Tibial artery (tissue), 4 donors: ENCODE results near the gene VTI1A.

ENCODE experiments used
- DNase-seq, 2 donors: peaks; one replicate each; pipeline ENCODE4 v3.0.0-alpha.2; 2019
- H3K27ac ChIP-seq, 2 donors: fragments of 200-600 bp; sonication (generic) in 1 of 2; 1 replicate in 1 of 2; 2 replicates in 1 of 2; pipeline ENCODE4 v1.5.1; 2018 to 2019; ENCODE audit warnings: mild to moderate bottlenecking in 1 of 2
- H3K27me3 ChIP-seq, 2 donors: fragments of 200-600 bp; sonication (generic) in 1 of 2; one replicate each; pipeline versions ENCODE4 v1.5.1 to v1.6.0; 2016 to 2019
- H3K36me3 ChIP-seq, 3 donors: fragments of 200-600 bp; sonication (generic) in 2 of 3; one replicate each; pipeline ENCODE4 v1.5.1; 2016 to 2019; ENCODE audit warnings: mild to moderate bottlenecking in 2 of 3
- H3K4me1 ChIP-seq, 4 donors: fragments of 200-600 bp; sonication (generic) in 2 of 4; 1 replicate in 3 of 4; 2 replicates in 1 of 4; pipeline ENCODE4 v1.5.1; 2016 to 2019
- H3K4me3 ChIP-seq, 2 donors: fragments of 200-600 bp; sonication (generic) in 1 of 2; 1 replicate in 1 of 2; 2 replicates in 1 of 2; pipeline ENCODE4 v1.5.1; 2018 to 2019; ENCODE audit warnings: mild to moderate bottlenecking in 2 of 2
- H3K9me3 ChIP-seq, 3 donors: fragments of 200-600 bp; sonication (generic) in 1 of 3; one replicate each; pipeline ENCODE4 v1.5.1; 2016 to 2019
- CTCF ChIP-seq, 2 experiments: fragments of 200-600 bp in 1 of 2; fragments of 450-650 bp in 1 of 2; IDR thresholded peaks; one replicate each; pipeline ENCODE4 v1.5.1; 2017 to 2019; ENCODE audit warnings: antibody characterized with exemption in 2 of 2, mild to moderate bottlenecking in 1 of 2, moderate library complexity in 1 of 2
- intact Hi-C: fragments of 100-400 bp; cut with DNase I; formaldehyde crosslinking; loops from one replicate; pipeline ENCODE4 v1.15.0; 2023; ENCODE audit warnings: low total_unique reads

Gene VTI1A

GRCh38 chr10:112581921-112582320 is 134.9 kb downstream of the VTI1A start:
- Histone ChIP-seq H3K4me1 (peaks cover 0 to 29% (median 17%) of the 10 kb centered on the region in 4 donors), H3K36me3 (no peaks in the 10 kb centered on the region), H3K27ac (no peak overlapping the region), H3K4me3 (no peak overlapping the region), H3K27me3 (no peaks in the 10 kb centered on the region), H3K9me3 (no peaks in the 10 kb centered on the region)
- intact Hi-C loops: no loop called here
- TF ChIP-seq CTCF (IDR thresholded peaks at IDR 0.05): no peak
- DNase-seq: no peak

- peaks cover 0 to 43% (median 24%) of the 10 kb centered on the region in 4 donors for H3K4me1 ChIP-seq
- intact Hi-C loops: no loop called here
- no peaks in the 10 kb centered on the region for H3K36me3 ChIP-seq
- no peaks in the 10 kb centered on the region for H3K27me3 ChIP-seq
- no peak for DNase-seq
- H3K4me3 ChIP-seq: no peak overlapping the region
- TF ChIP-seq CTCF (IDR thresholded peaks at IDR 0.05): no peak
- no peaks in the 10 kb centered on the region for H3K9me3 ChIP-seq
- no peak overlapping the region for H3K27ac ChIP-seq
These were observed 136.4 kb downstream of the VTI1A start for GRCh38 chr10:112583236-112583939.

- Histone ChIP-seq H3K27me3 (no peaks in the 10 kb centered on the region), H3K4me1 (peaks cover 0 to 47% (median 24%) of the 10 kb centered on the region in 4 donors), H3K4me3 (no peak overlapping the region), H3K9me3 (no peaks in the 10 kb centered on the region), H3K36me3 (no peaks in the 10 kb centered on the region), H3K27ac (peak overlapping the region in 1 of 2 donors; percentile 24)
- intact Hi-C loops: no loop called here
- TF ChIP-seq CTCF (IDR thresholded peaks at IDR 0.05): no peak
- DNase-seq: no peak
These were observed 137.3 kb downstream of the VTI1A start for GRCh38 chr10:112584276-112584675.

- Histone ChIP-seq H3K9me3 (no peaks in the 10 kb centered on the region), H3K27ac (peak overlapping the region in 1 of 2 donors; percentile 24), H3K27me3 (no peaks in the 10 kb centered on the region), H3K36me3 (no peaks in the 10 kb centered on the region), H3K4me3 (no peak overlapping the region), H3K4me1 (peaks cover 0 to 47% (median 24%) of the 10 kb centered on the region in 4 donors)
- intact Hi-C loops: no loop called here
- no peak for TF ChIP-seq CTCF (IDR thresholded peaks at IDR 0.05)
- peak in 1 of 2 donors; percentile 28 for DNase-seq
These were observed 138.1 kb downstream of the VTI1A start for GRCh38 chr10:112585126-112585525.

GRCh38 chr10:112585960-112586359 is 138.9 kb downstream of the VTI1A start:
- peaks cover 0 to 47% (median 24%) of the 10 kb centered on the region in 4 donors for H3K4me1 ChIP-seq
- no peak for TF ChIP-seq CTCF (IDR thresholded peaks at IDR 0.05)
- DNase-seq: no peak
- no peaks in the 10 kb centered on the region for H3K9me3 ChIP-seq
- no peaks in the 10 kb centered on the region for H3K27me3 ChIP-seq
- intact Hi-C loops: no loop called here
- peak overlapping the region in 1 of 2 donors; percentile 18 for H3K27ac ChIP-seq
- H3K36me3 ChIP-seq: no peaks in the 10 kb centered on the region
- H3K4me3 ChIP-seq: no peak overlapping the region
